Measurements from ENCODE around the gene B4GALT2.

GRCh38 chr1:44024903-44025525, 46.0 kb downstream of the B4GALT2 start:
- TF ChIP-seq CTCF (IDR thresholded peaks at IDR 0.05), result no peak
- TF ChIP-seq POLR2A (IDR thresholded peaks at IDR 0.05), result no peak

Measured in testis (tissue), 2 donors.